HFF-Myc (cell line): ENCODE results near the gene ARMH1.

Experiments used
- DNase-seq: peaks from one replicate; pipeline ENCODE4 v3.0.0-alpha.2; 2011; ENCODE audit warnings: low read depth; ENCODE audit errors: extremely low read depth
- H3K4me3 ChIP-seq: replicated peaks from 2 replicates; pipeline ENCODE4 v1.5.1; 2011; ENCODE audit warnings: low read depth, mild to moderate bottlenecking, control low read depth, low read length
- CTCF ChIP-seq: IDR thresholded peaks from 2 replicates; pipeline ENCODE4 v1.5.1; 2012; ENCODE audit warnings: mild to moderate bottlenecking, low read depth, low read length, control low read depth; ENCODE audit errors: missing control alignments

ARMH1 gene

GRCh38 chr1:44678120-44678519 is 3.6 kb downstream of the ARMH1 start:
- H3K4me3 ChIP-seq = no peak overlapping the region
- DNase-seq = no peak
- no peak for TF ChIP-seq CTCF

- H3K4me3 ChIP-seq = no peak overlapping the region
- TF ChIP-seq CTCF = no peak
- no peak for DNase-seq
Observed at GRCh38 chr1:44678626-44679025, 4.1 kb downstream of the ARMH1 start.

GRCh38 chr1:44679468-44679867 is 5.0 kb downstream of the ARMH1 start:
- no peak overlapping the region for H3K4me3 ChIP-seq
- no peak for TF ChIP-seq CTCF
- DNase-seq = no peak

- no peak for TF ChIP-seq CTCF
- no peak overlapping the region for H3K4me3 ChIP-seq
- no peak for DNase-seq
Observed at GRCh38 chr1:44681905-44682882, 7.7 kb downstream of the ARMH1 start.

GRCh38 chr1:44682883-44683265 is 8.4 kb downstream of the ARMH1 start:
- no peak for TF ChIP-seq CTCF
- no peak for DNase-seq
- no peak overlapping the region for H3K4me3 ChIP-seq

GRCh38 chr1:44684525-44684924 is 10.0 kb downstream of the ARMH1 start:
- no peak overlapping the region for H3K4me3 ChIP-seq
- no peak for DNase-seq
- no peak for TF ChIP-seq CTCF
